Stimulated activated CD4-positive, alpha-beta T cell treated with anti-CD3 and anti-CD28 coated beads, Interleukin-4, amount 100 ng/mL, for 1 hour (primary cell): ENCODE data around the gene NLGN1.
"Not testable (repeated sequence)": the region's sequence is repeated elsewhere in the genome, so short reads cannot be mapped to it uniquely, and the experiment has no call there.

Experiments used
- DNase-seq: peaks from one replicate; pipeline ENCODE4 v3.0.0-alpha.2; 2020

The NLGN1 gene

DNA sequence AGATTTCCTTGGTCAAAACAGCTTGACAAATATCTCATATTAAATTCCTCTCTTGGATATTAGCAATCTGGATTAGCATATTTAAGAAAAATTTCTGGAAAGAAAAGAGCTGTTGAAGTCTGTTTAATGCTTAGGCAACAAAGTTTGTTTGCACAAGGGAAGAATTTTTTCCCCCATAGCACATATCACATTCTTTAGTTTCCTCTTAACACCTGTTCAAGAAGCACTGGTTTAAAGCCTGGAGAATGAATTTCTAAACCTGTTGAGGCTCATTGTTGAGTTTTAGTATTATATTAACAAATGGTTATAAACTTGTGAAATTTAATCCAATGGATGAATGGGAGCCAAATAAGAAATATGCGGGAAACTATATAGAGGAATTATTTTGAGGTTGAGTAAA, 41.5 kb downstream of the NLGN1 start:
- DNase-seq = no peak

DNA sequence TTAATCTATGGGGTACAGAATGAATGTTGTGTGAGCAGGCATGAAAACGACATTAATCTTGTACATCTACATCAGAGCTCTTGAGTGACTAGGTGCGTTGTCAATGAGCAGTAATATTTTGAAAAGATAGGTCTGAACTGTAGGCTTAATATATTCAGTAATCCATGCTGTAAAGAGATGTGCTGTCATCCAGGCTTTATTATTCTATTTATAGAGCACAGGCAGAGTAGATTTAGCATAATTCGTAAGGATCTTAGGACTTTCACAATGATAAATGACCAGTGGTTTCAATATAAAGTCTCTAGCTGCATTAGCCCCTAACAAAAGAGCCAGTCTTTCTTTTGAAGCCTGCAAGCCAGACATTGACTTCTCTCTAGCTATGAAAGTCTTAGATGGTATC, 43.0 kb downstream of the NLGN1 start:
- no peak for DNase-seq

DNA sequence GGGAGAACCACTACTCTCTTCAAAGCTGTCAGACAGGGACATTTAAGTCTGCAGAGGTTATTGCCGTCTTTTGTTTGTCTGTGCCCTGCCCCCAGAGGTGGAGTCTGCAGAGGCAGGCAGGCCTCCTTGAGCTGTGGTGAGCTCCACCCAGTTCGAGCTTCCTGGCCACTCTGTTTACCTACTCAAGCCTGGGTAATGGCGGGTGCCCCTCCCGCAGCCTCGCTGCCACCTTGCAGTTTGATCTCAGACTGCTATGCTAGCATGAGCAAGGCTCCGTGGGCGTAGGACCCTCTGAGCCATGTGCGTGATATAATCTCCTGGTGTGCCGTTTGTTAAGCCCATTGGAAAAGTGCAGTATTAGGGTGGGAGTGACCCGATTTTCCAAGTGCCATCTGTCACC, 54.0 kb downstream of the NLGN1 start:
- DNase-seq = not testable (repeated sequence)

DNA sequence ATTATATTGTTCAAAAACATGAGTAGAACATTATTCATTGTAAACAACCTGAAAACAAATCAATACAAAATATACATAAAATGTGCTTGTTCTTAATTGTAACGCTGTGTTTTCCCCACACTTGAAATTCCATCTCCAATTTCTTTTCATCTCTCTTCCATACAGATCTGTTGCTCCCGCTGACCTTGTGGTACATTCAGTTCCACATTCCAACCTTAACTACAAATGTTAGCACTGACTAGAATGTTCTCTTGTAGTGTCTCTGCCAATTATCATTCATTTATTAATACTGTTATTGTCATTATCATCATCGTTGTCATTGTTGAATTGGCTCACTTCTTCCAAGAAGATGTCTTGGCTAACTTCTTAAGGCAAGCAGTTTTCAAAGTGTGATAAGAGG, 65.7 kb downstream of the NLGN1 start:
- DNase-seq = no peak

DNA sequence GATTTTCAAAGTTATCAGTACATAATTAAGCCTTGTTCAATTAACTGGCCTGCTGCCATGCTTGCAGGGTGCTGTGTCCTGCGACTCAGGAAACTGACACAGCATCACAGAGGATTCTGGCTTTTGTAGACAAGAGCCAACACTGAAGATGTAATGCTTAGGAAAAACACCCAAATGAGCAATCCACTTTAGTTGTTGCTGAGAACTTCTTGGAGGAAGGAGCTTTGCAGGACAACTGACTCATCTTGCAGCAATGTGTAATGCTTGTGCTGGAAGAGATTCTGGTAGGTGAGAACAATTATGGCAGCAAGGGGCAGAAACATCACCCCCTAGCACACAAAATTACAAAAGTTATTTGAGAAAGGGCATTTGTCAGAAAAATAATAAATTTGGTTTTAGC, 67.6 kb downstream of the NLGN1 start:
- DNase-seq = no peak

DNA sequence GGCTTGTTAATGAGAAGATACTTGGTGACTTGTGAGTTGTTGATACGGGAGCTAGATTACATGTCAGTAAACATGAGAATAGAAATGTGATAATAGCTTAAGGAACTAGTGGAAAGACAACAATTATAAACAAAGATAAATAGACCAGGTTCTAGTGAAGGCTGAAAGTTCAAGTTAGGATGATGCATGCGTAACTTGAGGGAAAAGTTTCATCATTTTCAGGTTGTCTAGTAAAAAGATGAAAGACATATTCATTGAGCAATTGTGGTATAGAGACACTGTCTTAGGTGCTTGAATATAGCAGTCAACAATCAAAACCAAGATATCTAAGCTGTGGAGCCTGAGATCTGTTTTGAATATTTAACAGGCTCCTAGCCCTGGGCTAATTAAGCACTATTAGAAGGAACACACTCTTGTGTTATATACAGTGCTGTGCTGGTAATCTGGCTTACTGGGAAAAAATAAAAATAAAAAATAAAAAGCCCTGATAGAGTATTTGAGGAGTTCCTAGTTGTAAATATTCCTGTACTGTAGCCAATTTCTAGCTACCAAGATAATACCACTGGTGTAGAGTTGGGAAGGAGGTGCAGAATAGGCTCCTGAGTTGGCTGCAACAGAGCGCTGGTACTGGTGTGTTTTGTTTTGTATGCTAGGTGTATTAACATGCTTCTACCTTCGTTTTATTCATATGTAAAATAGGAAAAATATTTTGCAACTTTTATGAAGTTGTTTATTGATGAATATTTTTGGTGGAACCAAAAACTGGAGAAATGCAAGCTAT, 68.5 kb downstream of the NLGN1 start:
- DNase-seq = no peak

DNA sequence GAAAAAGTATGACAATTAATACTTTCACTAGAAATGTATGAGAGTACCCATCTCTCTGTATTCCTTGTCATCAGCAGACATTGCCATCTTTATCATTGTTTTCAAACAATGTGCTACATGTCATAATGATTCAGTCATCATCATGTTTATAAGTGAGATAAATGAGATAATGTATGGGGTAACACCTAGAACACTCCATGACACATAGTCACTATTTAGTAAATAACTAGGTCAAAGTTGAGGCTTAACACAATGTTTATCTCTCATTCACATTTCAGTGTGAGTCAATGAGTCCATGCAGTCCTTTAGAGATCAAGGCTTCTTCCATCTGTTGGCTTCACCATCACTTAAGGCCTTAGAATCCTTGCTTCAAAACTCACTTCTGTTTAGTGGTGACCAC, 70.0 kb downstream of the NLGN1 start:
- DNase-seq = no peak

DNA sequence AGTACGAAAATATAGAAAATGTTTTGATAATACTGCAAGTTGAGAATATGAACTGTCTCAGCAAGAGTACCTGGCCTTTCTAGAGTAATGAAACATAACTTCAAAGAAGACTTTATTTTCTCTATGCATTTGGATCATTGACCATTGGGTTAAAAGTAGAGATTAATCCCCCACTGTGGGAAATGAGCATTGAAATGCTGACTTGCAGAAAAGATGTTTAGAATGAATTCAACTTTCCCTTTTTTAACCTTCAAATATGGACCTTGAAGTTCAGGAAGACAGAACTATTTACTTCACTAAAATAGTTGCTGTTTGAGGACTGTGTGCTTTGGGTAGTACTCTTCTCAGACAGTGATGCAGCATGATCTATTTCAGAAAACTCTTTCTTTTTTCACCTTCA, 75.7 kb downstream of the NLGN1 start:
- DNase-seq = no peak

DNA sequence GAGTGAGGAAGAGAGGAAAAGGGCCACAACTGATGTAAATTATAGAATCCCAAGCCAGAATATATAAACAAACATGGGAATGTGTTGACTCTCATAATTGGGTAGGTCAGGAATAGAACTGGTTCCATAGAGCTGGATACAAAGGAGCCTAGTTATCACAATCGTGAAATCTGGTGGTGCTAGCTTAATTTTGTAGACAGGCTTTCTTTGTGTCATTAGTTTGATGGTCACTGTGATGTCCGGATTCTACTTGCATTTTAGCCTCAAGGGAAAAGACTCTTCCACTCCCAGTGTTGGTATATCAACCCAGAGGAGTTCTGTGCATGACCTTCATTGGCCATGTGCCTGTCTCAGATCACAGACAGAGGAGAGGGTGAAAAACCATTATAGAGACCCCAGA, 81.8 kb downstream of the NLGN1 start:
- DNase-seq = no peak

DNA sequence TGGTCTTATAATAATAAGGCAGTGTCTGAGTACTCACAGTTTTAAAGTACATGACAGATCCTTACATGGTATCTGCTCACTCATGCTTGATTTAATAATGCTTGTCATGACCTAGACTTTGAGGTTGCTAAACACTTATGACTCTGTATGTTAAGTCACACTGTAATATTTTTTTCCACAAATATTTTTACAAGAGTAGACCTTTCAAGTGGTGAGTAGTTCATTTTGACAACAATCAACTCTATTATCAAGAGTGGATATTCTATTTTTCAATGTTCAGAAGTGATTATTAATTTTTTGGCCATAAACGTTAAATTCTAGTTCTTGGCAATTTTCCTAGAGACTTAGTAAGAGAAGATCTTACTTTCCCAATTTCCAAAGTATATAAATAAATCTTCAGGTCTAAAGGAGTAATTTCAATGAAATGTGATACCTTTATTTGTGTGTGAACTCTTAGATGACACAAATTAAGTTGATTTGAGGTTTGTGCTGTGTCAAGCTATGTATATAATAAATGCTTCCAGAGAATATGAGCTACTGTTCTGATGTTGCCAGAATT, 104.5 kb downstream of the NLGN1 start:
- DNase-seq = no peak

DNA sequence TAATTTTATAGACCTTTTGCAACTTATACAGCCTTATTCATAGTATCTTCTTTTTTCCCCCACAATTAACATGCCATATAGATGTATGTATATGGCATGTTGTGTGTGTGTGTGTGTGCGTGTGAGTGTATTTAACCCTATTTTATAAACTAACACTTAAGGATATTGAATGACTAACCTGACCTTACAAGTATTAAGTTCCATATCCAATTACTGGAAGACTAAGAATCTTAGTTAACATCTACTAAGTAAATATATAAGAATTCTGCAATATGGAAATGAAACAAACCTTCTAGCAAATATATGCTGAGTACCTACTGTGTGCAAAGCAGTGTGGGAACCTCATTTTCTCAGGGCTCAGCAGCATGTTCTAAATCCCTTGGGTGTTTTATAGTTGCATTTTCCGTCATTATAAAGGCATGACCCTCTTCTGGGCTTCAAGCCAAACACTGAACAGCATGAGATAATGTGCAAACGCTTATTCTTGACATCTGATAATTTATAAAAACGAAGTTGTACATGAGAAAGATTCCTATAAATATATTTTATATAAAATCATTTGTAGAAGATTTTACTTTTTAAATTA, 105.5 kb downstream of the NLGN1 start:
- no peak for DNase-seq

DNA sequence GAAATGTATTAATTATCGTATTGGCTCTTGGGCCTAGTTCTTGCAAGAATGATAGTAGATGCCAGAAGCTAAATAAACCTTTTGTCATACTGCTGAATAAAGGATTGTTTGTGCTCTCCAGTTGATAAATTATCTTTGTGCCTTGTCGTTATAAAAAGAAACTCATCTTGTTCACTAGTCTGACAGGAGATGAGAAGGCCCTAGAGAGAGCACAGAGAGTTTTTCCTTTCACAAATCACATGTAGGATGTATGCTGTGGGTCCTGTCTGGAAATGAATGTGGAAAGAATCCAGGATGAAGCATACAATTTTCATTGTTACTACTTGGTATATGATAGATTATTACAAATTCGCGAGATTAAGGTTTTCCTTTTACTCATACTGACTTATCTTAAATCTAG, 113.0 kb downstream of the NLGN1 start:
- DNase-seq = no peak

DNA sequence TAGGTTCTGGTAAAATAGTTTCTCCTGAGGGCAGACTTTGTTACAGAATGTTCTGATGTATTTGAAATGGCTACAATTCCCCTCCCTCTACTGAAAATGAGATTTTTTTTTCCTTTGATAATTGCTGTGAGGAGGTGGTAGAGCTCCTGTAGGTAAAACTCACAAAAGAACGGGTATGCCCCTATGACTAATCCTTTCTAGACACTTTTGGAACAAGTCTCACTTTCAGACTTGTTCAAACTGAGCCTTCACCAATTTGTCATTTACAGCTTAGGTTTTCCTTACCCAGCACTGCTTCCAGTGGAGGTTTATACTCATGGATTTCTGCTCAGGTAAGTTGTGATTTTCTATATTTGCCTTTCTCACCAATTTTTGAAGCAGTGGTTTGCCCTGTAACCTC, 115.6 kb downstream of the NLGN1 start:
- DNase-seq = no peak

DNA sequence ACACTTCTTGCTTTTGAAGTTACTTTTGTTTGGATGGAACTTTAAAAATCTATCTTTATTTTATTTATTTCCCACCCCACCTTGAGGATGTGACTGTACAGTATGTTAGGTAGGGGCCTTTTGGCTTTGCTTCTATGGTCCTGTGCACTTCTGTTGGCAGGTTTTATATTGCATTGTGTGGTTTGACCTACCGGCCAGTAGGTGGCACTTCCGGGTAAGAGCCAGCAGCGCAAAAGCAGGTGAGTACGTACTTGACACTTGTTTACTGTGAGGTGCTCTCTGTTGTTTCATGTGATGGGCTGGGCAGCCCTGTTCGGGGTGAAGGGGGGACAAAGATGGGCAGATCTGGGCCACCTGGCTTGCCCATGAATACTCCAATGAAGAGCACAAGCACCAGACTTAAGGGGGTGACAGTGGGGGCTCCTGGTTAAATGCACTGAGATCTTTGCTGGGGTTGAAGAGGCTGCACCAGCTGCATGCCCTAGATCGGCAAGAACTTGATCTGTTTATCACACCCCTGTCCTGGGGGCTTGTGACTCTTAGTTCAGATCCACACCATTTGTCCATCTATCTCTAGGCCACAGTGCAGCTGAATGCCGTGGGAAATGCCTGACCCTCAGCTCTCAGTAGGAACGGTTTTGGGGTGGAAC, 131.6 kb downstream of the NLGN1 start:
- DNase-seq = no peak

DNA sequence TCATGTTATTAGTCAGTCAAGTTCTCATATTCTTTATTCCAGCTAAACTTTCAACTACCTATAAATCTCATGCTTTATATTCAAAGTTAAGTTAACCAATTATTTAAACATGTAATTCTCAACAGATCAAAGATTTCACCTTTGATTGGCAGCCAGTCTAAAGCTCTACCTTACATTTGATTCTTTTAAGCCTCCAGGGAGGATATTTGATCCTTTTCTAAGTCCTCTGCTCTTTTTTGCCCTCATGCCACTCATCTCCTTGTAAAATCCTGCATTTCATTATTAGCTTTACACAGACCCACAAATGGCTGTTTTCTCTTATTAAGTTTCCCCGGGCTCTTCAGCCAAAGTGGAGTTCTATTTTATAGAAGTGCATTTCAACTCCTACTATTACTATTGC, 134.1 kb downstream of the NLGN1 start:
- no peak for DNase-seq

DNA sequence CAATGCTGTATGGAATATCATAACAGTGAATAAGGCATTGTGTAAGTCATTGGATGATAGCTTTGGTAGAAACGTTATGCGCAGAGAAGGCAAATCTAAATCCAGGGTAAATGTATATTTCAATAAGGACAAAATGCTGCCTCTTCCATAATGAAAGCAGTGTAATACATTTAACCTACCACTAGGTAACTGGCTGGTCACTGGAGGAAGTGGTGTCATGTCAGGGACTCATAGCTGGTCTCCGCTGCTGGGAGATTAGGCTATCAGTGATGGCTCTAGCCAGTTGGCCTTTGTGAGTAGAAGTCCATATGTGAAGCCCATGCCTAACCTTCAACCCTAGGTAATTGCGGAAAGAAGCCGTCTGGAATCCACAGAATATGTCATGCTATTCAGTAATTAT, 140.9 kb downstream of the NLGN1 start:
- DNase-seq = no peak

DNA sequence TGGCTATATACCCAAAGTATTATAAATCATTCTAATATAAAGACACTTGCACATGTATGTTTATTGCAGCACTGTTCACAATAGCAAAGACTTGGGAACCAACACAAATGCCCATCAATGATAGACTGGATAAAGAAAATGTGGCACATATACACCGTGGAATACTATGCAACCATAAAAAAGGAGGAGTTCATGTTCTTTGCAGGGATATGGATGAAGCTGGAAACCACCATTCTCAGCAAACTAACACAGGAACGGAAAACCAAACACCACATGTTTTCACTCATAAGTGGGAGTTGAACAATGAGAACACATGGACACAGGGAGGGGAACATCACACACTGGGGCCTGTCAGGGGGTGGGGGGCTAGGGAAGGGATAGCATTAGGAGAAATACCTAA, 148.0 kb downstream of the NLGN1 start:
- DNase-seq = not testable (repeated sequence)

DNA sequence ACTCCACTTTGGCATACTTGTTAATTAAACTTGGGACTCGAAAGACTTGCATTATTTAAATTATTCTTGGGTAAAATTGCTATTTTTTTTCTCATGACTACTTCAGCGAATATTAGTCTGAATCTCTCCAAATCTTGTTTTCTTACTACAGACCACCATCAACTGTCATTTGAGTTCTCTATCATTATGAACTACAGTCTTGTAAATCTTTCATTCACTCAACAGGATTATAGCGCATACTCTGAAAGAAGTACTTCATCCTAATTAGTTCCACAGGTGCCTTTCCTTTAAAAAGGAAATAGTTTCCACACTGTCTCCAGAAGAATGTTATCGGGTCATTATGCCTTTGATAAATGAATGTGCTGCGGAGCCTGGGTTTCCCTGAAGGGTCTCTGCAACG, 149.5 kb downstream of the NLGN1 start:
- no peak for DNase-seq

DNA sequence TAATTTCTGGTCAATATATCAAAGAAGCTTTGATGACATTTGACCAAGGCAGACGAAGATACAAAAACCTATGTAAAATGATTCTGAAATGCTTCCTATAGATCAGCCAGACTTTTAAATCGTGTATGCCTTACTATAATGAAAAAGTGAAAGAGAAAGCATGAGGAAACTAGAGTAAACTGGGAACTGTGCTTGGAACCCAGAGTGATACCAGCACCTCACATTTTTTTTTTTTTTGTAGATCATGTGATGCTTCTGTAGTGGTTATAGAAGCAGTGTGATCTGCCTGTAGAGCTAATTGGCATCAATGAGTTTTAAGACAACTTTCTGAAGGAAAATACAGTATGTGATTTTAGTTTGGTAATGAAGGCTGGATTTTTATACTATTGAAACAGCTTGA, 150.7 kb downstream of the NLGN1 start:
- DNase-seq = no peak

DNA sequence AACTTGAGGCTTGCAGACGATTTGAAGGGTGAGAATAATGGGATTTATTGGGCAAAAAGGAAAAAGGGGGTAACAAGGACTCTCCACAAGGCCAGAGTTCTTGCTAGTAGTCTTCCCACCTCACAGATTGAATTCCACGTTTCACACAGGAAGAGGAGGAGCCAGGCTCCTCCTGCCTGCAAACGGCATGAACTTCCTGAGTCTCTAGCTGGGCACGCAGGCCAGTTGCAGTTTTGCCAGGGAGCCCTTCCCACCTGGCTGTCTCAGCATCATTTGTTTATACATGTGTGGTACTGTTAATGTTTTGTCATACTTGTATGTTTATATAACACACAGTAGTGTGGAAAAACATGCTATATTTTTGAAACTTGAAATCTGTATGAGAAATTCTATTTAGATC, 155.0 kb downstream of the NLGN1 start:
- DNase-seq = no peak

DNA sequence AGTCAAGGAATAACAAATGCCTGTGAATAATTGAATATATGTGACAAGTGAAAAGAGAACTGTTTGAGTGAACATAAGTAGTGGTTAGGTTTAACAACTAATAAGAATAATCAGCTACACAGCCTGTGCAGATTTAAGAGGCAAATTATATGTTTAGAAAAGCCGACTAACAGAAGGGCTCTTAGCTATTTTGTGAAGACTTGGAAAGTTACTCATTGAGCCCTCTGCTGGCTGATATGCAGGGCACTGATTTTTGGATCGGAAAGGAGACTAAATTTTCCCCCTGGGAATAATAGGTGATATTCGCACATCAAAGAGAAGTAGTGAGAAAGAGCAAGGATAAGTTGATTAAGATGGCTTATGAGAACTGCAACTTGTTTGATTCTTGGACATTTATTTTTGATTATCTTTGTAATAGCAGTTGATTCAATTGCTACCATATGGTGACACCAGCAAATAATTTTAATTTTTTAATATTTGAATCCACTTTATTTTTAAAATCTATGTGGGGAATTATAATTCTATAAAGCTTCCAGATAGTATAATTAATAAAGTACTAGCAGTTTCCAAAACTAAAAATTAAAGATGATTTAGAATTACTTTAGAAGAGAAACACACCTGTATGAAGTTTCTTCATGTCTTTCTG, 156.2 kb downstream of the NLGN1 start:
- no peak for DNase-seq

DNA sequence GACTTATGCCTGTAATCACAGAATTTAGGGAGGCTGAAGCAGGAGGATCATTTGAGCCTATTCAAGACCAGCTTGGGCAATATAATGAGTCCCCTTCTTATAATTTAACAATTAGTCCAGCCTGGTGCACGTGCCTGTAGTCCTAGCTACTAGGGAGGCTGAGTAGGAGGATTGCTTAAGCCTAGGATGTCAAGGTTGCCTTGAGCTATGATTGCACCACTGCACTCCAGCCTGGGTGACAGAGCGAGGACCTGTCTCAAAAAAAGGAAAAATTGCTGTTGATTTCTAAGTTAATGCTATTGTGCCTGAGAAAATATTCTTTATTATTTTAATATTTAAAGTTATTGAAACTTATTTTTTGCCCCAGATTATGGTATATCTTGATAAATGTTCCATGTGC, 159.0 kb downstream of the NLGN1 start:
- DNase-seq = no peak

DNA sequence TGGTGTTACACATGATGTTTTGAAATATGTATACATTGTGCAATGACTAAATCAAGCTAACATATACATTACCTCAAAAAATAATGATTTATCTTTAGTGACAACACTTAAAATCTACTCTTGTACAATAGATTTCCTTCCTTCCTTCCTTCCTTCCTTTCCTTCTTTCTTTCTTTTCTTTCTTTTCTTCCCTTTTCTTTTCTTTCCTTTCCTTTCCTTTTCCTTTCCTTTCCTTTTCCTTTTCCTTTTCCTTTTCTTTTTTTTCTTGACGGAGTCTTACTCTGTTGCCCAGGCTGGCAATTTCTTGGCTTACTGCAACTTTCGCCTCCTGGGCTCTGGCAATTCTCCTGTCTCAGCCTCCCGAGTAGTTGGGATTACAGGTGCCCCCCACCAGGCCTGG, 170.5 kb downstream of the NLGN1 start:
- DNase-seq = no peak

DNA sequence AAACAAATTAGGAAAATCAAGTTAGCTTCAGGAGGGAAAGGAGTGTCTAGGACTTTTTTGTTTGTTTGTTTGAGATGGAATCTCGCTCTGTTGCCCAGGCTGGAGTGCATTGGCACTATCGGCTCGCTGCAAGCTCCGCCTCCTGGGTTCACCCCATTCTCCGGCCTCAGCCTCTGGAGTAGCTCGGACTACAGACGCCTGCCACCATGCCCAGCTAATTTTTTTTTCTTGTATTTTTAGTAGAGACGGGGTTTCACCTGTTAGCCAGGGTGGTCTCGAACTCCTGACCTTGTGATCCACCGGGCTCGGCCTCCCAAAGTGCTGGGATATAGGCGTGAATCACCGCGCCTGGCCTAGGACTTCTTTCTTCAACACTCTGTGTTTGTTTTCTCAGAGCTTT, 171.1 kb downstream of the NLGN1 start:
- DNase-seq = no peak
